Activated CD4-positive, alpha-beta T cell treated with anti-CD3 and anti-CD28 coated beads for 48 hours (primary cell): Measurements from ENCODE around the gene SAXO1.
"Not testable (repeated sequence)": the region's sequence is repeated elsewhere in the genome, so short reads cannot be mapped to it uniquely, and the experiment has no call there.

Experiments
- DNase-seq: peaks from one replicate; pipeline ENCODE4 v3.0.0-alpha.2; 2020

Gene SAXO1

GRCh38 chr9:19033015-19033414, at the start of gene SAXO1:
Gene SAXO1 (minus strand): TSS chr9:19033209. CDS start chr9:19032908, 301 bp downstream.
- no peak for DNase-seq

GRCh38 chr9:19074836-19075235, 41.8 kb upstream of the SAXO1 start:
- no peak for DNase-seq

GRCh38 chr9:19074229-19074628, 41.2 kb upstream of the SAXO1 start:
- no peak for DNase-seq

GRCh38 chr9:19057033-19057432, 24.0 kb upstream of the SAXO1 start:
- DNase-seq: no peak

- no peak for DNase-seq
Measured at GRCh38 chr9:19050637-19051591, 17.9 kb upstream of the SAXO1 start.

- no peak for DNase-seq
Measured at GRCh38 chr9:19049917-19050636, 17.1 kb upstream of the SAXO1 start.

GRCh38 chr9:19048966-19049916, 16.2 kb upstream of the SAXO1 start, which contains the start of gene RRAGA:
Gene RRAGA (plus strand): TSS chr9:19049427. CDS start chr9:19049660, 233 bp downstream.
- DNase-seq: peak; percentile 95

- no peak for DNase-seq
Measured at GRCh38 chr9:19036611-19037010, 3.6 kb upstream of the SAXO1 start.

GRCh38 chr9:19032406-19032805, 603 bp downstream of the SAXO1 start:
- DNase-seq: no peak

GRCh38 chr9:19030899-19031298, 2.1 kb downstream of the SAXO1 start:
- no peak for DNase-seq

GRCh38 chr9:19028835-19029451, 4.1 kb downstream of the SAXO1 start:
- DNase-seq: peak; percentile 26

- DNase-seq: no peak
Measured at GRCh38 chr9:19027825-19028224, 5.2 kb downstream of the SAXO1 start.

GRCh38 chr9:19026375-19026774, 6.6 kb downstream of the SAXO1 start:
- peak; percentile 32 for DNase-seq

- DNase-seq: no peak
Measured at GRCh38 chr9:19023078-19023477, 9.9 kb downstream of the SAXO1 start.

GRCh38 chr9:19022206-19022605, 10.8 kb downstream of the SAXO1 start:
- DNase-seq: no peak

- not testable (repeated sequence) for DNase-seq
Measured at GRCh38 chr9:19021649-19022048, 11.4 kb downstream of the SAXO1 start.

- DNase-seq: no peak
Measured at GRCh38 chr9:19020886-19021455, 12.0 kb downstream of the SAXO1 start.

- no peak for DNase-seq
Measured at GRCh38 chr9:19018201-19018600, 14.8 kb downstream of the SAXO1 start.

GRCh38 chr9:19009391-19009965, 23.5 kb downstream of the SAXO1 start:
- DNase-seq: no peak

GRCh38 chr9:19000133-19000532, 32.9 kb downstream of the SAXO1 start:
- no peak for DNase-seq

GRCh38 chr9:18999173-18999785, 33.7 kb downstream of the SAXO1 start:
- DNase-seq: no peak
